ENCODE measurements around the gene TRMT1. TPM values are rescaled to one million over a fixed set of nuclear protein-coding genes. Genes with fewer than 3 reads are reported as not detected.

Gene TRMT1
- total RNA-seq, 4 donors from 2014 or later = 27.1 to 71.8 (median 28.3) TPM

DNA sequence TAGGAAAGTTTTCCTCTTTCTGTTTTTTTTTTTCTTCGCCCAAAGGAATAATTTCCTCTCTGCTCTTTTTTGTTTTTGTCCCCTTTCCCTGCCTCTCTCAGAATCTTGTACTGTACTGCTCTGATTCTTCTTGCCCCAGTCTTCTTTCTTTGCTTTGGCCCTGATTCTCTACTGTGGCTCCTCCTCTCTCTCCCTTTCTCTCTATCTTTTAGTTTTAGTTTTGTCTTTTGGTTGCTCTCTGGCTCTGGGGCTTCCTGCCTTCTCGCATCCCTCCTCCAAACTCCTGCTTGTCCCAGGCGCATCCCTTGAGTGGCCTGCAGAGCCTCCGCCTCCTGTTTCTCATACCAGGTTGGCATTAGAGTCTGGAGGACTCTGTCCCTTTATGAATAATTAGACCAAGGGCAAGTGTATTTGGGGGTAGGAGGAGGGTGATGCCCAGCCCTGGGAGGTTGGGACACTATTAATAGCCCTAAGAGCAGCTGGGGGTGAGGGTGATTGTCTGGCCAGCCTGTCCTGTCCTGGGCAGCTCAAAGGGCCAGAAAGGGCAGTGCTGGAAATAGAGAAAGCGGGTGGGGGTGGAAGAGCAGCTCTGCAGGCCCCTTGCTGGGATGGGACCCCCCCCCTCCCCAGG is 53.0 kb downstream of the TRMT1 start:
- H3K27ac ChIP-seq = peak overlapping the region in 1 of 4 donors; percentile 37
- TF ChIP-seq, protein P1, sequence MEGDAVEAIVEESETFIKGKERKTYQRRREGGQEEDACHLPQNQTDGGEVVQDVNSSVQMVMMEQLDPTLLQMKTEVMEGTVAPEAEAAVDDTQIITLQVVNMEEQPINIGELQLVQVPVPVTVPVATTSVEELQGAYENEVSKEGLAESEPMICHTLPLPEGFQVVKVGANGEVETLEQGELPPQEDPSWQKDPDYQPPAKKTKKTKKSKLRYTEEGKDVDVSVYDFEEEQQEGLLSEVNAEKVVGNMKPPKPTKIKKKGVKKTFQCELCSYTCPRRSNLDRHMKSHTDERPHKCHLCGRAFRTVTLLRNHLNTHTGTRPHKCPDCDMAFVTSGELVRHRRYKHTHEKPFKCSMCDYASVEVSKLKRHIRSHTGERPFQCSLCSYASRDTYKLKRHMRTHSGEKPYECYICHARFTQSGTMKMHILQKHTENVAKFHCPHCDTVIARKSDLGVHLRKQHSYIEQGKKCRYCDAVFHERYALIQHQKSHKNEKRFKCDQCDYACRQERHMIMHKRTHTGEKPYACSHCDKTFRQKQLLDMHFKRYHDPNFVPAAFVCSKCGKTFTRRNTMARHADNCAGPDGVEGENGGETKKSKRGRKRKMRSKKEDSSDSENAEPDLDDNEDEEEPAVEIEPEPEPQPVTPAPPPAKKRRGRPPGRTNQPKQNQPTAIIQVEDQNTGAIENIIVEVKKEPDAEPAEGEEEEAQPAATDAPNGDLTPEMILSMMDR (IDR thresholded peaks at IDR 0.05) = no peak
- no peak for TF ChIP-seq POLR2A (IDR thresholded peaks at IDR 0.05)
- H3K4me3 ChIP-seq = no peak overlapping the region
- no peaks in the 10 kb centered on the region for H3K27me3 ChIP-seq
- no peaks in the 10 kb centered on the region for H3K9me3 ChIP-seq
- no peak for DNase-seq
- no peaks in the 10 kb centered on the region for H3K36me3 ChIP-seq
- peaks cover 7 to 65% (median 12%) of the 10 kb centered on the region in 4 donors for H3K4me1 ChIP-seq

DNA sequence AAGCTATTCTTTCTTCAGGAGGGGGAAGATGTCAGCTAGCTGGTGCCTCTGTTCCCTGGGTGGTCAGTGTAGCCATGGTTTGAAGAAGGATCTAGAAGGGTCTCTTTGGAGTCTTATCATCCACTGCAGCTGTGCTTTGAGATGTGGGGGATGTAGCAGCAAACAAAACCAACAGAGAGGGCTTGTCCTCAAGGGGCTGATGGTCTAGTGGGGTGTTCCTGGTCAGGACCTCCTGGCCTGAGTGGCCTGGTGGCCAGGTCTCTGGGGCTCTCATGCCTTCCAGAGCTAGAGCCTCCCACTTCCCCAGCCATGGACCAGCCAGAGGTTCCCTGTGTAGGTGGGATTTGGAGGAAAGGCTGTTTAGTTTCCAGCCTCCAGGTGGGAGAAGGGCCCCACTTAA is 54.2 kb downstream of the TRMT1 start:
- Histone ChIP-seq H3K4me1 (peaks cover 7 to 66% (median 11%) of the 10 kb centered on the region in 4 donors), H3K27ac (no peak overlapping the region), H3K9me3 (no peaks in the 10 kb centered on the region), H3K27me3 (no peaks in the 10 kb centered on the region), H3K36me3 (no peaks in the 10 kb centered on the region), H3K4me3 (no peak overlapping the region)
- TF ChIP-seq, protein P1 (IDR thresholded peaks at IDR 0.05) = no peak
- TF ChIP-seq POLR2A (IDR thresholded peaks at IDR 0.05) = no peak
- no peak for DNase-seq

DNA sequence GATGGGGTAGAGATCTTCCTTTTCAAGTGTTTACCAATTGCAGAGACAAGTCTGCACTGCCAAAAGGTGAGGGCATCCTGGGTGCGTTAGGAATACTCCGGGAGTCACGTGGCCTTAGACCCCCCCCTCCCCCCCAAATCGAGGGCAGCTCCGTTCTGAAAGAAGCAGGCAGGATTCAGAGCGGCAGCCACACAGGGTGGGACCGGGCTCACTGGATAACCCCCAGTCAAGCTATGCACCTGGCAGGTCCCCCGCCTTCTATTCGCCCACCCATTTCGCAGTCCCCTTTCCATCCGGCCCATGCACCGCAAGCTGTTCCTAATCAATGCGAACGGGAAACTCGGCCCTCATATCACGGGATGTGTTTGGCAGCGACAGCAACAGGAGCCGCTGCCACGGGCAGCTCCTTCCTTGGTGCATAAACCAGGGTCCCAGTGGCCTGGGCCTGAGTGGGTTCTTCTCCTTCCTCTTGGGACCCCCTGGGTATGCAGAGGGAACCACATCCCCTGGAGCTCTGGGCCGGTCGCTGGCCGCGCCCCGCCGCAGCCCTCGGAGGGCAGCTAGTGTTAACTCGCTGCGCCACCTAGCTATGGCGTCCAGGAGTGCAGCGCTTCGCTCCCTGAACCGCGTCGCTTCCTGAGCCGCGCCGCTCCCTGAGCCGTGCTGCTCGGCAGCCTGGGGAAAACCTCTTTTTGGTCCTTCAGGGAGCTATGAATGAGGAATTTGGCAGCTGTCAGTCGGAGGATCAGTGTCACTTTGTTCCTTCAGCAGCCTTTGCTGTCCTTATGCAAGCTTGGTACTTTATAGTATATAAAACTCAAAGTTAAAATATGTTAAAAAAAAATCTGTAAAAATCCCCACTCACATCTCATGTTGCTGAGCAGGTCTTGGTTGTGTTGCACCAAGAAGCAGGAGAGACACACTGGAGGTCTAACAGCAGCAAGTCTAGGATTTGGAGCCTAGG is 55.3 kb downstream of the TRMT1 start:
- Histone ChIP-seq H3K4me3 (peak overlapping the region; percentile 35 to 59 (median 49)), H3K36me3 (no peaks in the 10 kb centered on the region), H3K4me1 (peaks cover 5 to 67% (median 11%) of the 10 kb centered on the region in 4 donors), H3K27ac (peak overlapping the region in 3 of 4 donors; percentile 35 to 53 (median 43)), H3K27me3 (no peaks in the 10 kb centered on the region), H3K9me3 (no peaks in the 10 kb centered on the region)
- TF ChIP-seq, protein P1 (IDR thresholded peaks at IDR 0.05) = peak; percentile 86 to 98 (median 95)
- no peak for TF ChIP-seq POLR2A (IDR thresholded peaks at IDR 0.05)
- peak; percentile 82 to 94 (median 91) for DNase-seq

DNA sequence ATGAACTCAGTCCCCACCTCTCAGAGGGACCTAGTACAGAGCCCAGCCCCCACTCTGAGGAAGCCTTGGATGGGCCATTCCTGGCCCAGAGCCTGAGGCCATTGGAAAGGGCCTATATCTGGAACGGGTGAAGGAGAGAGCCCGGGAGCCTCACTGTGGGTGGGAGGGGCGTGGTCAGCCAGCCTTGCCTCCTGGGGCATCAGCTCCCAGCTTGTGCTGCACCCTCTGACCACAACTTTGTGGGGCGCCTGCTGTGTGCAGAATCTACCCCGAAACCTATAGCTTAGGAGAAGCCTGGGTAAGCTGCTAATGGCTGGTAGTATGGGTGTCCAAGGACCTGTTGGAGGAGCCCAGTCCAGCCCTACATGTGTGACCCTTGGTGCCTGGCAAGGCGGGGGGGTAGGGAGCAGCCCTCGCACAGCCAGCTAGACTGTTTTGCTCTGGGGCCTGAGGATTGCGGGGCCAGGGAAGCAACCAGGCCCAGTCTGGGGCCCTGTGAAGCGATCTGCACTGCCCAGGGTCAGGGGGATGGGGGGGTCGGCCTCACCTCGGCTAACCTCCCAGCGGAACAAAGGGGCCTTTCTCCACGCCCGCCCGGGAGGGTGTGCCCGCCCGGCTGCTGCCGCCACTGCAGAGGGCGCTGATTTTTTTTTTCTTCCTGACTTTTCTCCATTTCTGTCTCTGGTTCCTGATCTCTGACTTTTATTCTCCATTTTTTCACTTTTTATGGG is 56.1 kb downstream of the TRMT1 start:
- DNase-seq = no peak
- TF ChIP-seq, protein P1 (IDR thresholded peaks at IDR 0.05) = no peak
- TF ChIP-seq POLR2A (IDR thresholded peaks at IDR 0.05) = no peak
- Histone ChIP-seq H3K36me3 (no peaks in the 10 kb centered on the region), H3K9me3 (no peaks in the 10 kb centered on the region), H3K27me3 (no peaks in the 10 kb centered on the region), H3K4me1 (peaks cover 11 to 67% (median 14%) of the 10 kb centered on the region in 4 donors), H3K4me3 (peak overlapping the region; percentile 35 to 59 (median 49)), H3K27ac (peak overlapping the region in 3 of 4 donors; percentile 35 to 53 (median 43))

DNA sequence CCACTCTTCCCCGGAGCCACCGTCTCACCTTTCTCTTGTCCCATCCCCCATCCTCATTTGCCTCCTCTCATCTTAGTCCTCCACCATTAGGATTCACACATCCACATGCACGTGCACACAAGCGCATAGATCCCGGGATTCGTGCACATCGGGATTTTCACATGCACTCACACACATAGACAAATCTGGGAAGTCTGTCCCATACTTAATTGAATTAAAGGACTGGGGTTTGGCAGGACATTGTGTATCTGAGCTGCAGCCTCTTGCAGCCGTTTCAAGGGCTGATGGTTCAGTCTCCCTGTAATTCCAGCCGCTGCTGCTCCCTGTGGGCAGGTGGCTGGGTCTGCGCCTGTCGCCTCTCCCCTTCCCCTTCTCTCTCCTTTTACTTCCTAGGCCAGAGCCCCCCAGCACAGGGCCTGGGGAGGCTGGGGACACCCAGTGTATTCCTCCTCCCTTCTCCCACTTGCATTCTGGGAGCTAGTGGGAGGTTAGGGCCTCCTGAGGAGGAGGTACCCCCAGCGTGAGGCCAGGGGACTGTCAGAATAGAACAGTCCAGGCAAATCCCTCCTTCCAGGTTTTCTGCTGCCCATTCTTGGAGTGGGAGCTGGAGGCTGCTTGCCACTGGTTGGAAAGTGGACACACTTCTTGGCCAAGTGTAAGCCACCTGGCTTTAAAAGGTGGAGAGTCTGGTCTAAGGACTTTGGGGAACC is 57.4 kb downstream of the TRMT1 start:
- no peak for DNase-seq
- Histone ChIP-seq H3K27me3 (no peaks in the 10 kb centered on the region), H3K4me3 (no peak overlapping the region), H3K4me1 (peaks cover 14 to 72% (median 17%) of the 10 kb centered on the region in 4 donors), H3K9me3 (no peaks in the 10 kb centered on the region), H3K36me3 (no peaks in the 10 kb centered on the region), H3K27ac (peak overlapping the region in 1 of 4 donors; percentile 28)
- no peak for TF ChIP-seq POLR2A (IDR thresholded peaks at IDR 0.05)
- TF ChIP-seq, protein P1 (IDR thresholded peaks at IDR 0.05) = no peak

Measured in Peyer's patch (tissue), 4 donors.